ENCODE measurements around the gene ZW10. TPM values are rescaled to one million over a fixed set of nuclear protein-coding genes. Genes with fewer than 3 reads are reported as not detected.
A peak's percentile ranks its signal among the peaks of the same experiment; 100 is the strongest.
"Not testable (repeated sequence)": the region's sequence is repeated elsewhere in the genome, so short reads cannot be mapped to it uniquely, and the experiment has no call there.

Gene ZW10
- total and polyA plus RNA-seq, 5 experiments from 2014 or later = 9.8 to 16.3 (median 14.7) TPM

DNA sequence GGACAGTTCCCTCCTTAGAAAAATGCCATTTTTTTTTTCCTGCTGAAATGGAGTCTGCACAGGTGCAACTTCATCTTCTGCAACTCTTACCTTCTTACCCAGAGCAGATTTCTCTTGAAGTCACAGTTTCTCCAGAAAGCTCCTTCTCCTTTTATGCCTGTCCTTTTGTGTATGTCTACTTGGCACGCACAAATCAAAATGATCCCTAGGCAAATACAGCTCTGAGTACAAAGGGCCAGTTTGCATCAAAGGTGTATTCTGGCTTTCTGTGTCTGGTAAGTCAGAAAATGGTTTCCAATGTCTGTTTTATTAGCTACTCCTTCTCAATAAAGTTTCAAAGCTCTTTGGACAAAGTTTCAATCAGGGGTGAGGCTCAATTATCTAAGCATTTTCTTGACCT lies 8.6 kb upstream of the ZW10 start:
- no peak for ATAC-seq
- no peaks in the 10 kb centered on the region for H3K9me3 Mint-ChIP-seq
- no peak overlapping the region for H3K27ac Mint-ChIP-seq
- peaks cover 3 to 43% (median 10%) of the 10 kb centered on the region in 5 donors for H3K27me3 Mint-ChIP-seq
- POLR2A ChIA-PET = no interaction called here
- peaks cover 0 to 2% (median 0%) of the 10 kb centered on the region in 3 donors for H3K36me3 Mint-ChIP-seq
- no peak for DNase-seq
- H3K4me3 Mint-ChIP-seq = no peak overlapping the region
- H3K4me1 Mint-ChIP-seq = no peaks in the 10 kb centered on the region

DNA sequence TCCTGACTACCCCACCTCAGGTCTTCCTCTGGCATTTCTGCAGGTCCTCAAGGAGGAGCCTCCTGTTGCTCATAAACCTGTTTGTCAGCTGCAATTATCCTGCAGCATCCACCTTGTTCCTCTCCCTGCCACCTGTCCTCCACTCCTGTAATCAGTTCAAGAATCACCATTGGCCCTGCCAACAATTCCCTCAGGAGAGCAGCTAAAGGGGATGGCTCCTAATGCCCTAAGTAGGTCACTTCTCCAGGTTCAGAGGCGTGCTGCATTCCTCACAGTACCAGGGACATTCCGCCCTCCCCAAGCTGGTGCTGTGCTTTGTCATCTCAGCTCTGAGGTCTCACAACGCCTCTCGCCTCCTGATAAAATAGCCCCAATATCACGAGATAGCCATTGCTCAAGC lies 8.2 kb upstream of the ZW10 start:
- H3K36me3 Mint-ChIP-seq = peaks cover 0 to 2% (median 0%) of the 10 kb centered on the region in 3 donors
- peaks cover 3 to 39% (median 10%) of the 10 kb centered on the region in 5 donors for H3K27me3 Mint-ChIP-seq
- DNase-seq (no peak), ATAC-seq (no peak)
- H3K9me3 Mint-ChIP-seq = no peaks in the 10 kb centered on the region
- no peaks in the 10 kb centered on the region for H3K4me1 Mint-ChIP-seq
- no peak overlapping the region for H3K27ac Mint-ChIP-seq
- no peak overlapping the region for H3K4me3 Mint-ChIP-seq
- POLR2A ChIA-PET = no interaction called here

- Mint-ChIP-seq H3K27ac (no peak within 1 kb of the TSS), H3K36me3 (no peaks in the 10 kb centered on the region), H3K4me3 (no peak within 1 kb of the TSS), H3K27me3 (peaks cover 3 to 35% (median 10%) of the 10 kb centered on the region in 5 donors), H3K4me1 (peaks cover 0 to under 1% (median under 1%) of the 10 kb centered on the region in 4 donors), H3K9me3 (no peaks in the 10 kb centered on the region)
- DNase-seq (no peak), ATAC-seq (no peak)
- POLR2A ChIA-PET = no interaction called here
Observed at GRCh38 chr11:113779496-113779895, 6.0 kb upstream of the ZW10 start, which contains the start of gene CLDN25. TSS of gene CLDN25 (plus strand) at chr11:113779796. CDS start at chr11:113779796, 0 bp downstream.

DNA sequence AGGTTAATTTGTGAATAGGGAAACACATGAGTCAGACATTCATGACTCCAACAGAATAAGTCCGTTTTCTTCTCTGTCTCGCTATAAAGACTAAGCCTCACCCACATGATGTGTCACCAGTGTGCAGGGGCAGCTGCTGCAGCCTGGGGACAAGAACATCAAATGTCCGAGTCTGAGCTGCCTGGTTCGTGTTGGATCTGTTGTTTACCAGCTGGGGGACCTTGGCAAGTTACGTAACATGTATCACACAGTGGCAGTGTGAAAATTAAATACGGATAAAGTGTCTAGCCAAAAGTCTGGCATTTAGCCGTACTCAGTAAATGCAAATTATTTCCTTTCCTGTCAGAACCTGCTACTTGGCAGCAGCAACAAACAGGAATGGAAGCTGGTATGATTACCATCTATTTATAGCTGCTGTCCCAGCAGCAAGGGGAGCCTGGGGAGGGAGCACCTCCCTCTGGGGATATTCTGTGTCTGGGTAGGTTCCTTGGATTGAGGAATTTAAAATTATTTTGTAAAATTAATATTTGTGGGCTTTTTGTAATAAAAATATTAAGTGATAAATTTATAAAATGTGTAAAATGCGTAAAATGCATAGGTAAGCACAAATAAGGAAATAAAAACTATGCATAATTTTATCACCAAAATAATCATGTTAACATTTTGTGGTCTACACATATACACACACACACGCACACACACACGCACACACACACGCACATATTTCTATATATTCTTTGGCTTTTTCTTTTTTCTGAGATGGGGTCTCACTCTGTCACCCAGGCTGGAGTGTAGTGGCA lies 4.8 kb upstream of the ZW10 start:
- no peaks in the 10 kb centered on the region for H3K9me3 Mint-ChIP-seq
- ATAC-seq (no peak), DNase-seq (no peak)
- peaks cover 3 to 25% (median 10%) of the 10 kb centered on the region in 5 donors for H3K27me3 Mint-ChIP-seq
- H3K27ac Mint-ChIP-seq = no peak overlapping the region
- H3K4me3 Mint-ChIP-seq = no peak overlapping the region
- H3K36me3 Mint-ChIP-seq = no peaks in the 10 kb centered on the region
- H3K4me1 Mint-ChIP-seq = peaks cover 4 to 9% (median 6%) of the 10 kb centered on the region in 4 donors
- POLR2A ChIA-PET = no interaction called here

GRCh38 chr11:113774174-113774503 lies 647 bp upstream of the ZW10 start:
- Mint-ChIP-seq H3K9me3 (no peaks in the 10 kb centered on the region), H3K27me3 (peaks cover 0 to 7% (median 0%) of the 10 kb centered on the region in 5 donors), H3K4me1 (peaks cover 11 to 28% (median 23%) of the 10 kb centered on the region in 4 donors), H3K27ac (peak overlapping the region in 9 of 10 donors; percentile 88 to 98 (median 96)), H3K36me3 (peaks cover 0 to 2% (median 0%) of the 10 kb centered on the region in 3 donors), H3K4me3 (peak overlapping the region; percentile 90 to 100 (median 98))
- DNase-seq = no peak
- no peak for ATAC-seq
- POLR2A ChIA-PET = no interaction called here

DNA sequence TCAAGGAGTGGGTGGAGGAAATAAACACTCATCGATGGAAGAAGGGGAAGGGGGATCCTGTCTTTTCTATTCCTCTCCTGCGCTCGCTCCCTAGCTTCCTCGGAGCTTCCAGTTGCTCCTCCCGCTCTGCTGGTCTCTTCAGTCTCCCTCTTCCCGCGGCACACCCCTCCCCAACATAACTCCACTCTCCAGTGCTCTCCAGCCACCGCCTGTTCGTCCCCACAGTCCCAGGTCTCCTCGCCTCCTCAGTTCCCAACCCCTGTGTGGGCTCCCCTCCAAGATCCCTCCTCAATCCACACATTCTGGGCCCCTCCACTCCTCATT lies 438 bp downstream of the ZW10 start:
- POLR2A ChIA-PET = interaction anchor here (0.6 kb wide), 1 partner anchor 186 kb away, joined by 3 read pairs; no protein-coding TSS in a partner anchor
- no peak for ATAC-seq
- peaks cover 0 to 4% (median 0%) of the 10 kb centered on the region in 5 donors for H3K27me3 Mint-ChIP-seq
- peak overlapping the region; percentile 43 to 98 (median 96) for H3K27ac Mint-ChIP-seq
- DNase-seq = no peak
- peak overlapping the region; percentile 90 to 100 (median 98) for H3K4me3 Mint-ChIP-seq
- no peaks in the 10 kb centered on the region for H3K9me3 Mint-ChIP-seq
- H3K36me3 Mint-ChIP-seq = peaks cover 0 to 11% (median 4%) of the 10 kb centered on the region in 3 donors
- peaks cover 11 to 35% (median 24%) of the 10 kb centered on the region in 4 donors for H3K4me1 Mint-ChIP-seq

DNA sequence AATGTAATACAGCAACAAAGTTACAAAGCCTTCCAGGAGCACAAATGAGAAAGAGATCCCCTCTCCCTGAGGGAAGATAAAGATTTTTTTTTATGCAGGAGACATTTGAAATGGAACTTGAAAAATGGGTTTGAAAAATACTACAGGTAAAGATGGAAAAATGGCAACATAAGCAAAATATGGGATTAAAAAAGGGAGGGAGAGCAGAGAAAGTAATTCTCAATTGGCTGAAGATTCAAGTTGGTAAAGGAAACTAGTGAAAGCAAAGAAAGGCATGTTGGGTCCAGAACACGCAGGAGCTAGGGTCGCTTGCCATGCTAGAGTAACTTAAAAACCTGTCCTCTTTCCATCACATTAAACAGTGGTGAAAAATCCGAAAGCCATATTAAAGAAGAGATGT lies 1.5 kb downstream of the ZW10 start:
- Mint-ChIP-seq H3K4me1 (peaks cover 19 to 44% (median 31%) of the 10 kb centered on the region in 4 donors), H3K27ac (peak overlapping the region in 6 of 10 donors; percentile 15 to 60 (median 32)), H3K27me3 (no peaks in the 10 kb centered on the region), H3K36me3 (peaks cover 4 to 21% (median 9%) of the 10 kb centered on the region in 3 donors), H3K9me3 (no peaks in the 10 kb centered on the region), H3K4me3 (peak overlapping the region; percentile 62 to 100 (median 98))
- POLR2A ChIA-PET = no interaction called here
- ATAC-seq = no peak
- DNase-seq = no peak

GRCh38 chr11:113764527-113765219 lies 8.8 kb downstream of the ZW10 start:
- Mint-ChIP-seq H3K27ac (peak overlapping the region in 1 of 10 donors; percentile 55), H3K4me1 (peaks cover 14 to 34% (median 21%) of the 10 kb centered on the region in 4 donors), H3K36me3 (peaks cover 8 to 73% (median 25%) of the 10 kb centered on the region in 3 donors), H3K4me3 (no peak overlapping the region), H3K9me3 (no peaks in the 10 kb centered on the region), H3K27me3 (no peaks in the 10 kb centered on the region)
- POLR2A ChIA-PET = no interaction called here
- no peak for DNase-seq
- ATAC-seq = no peak

DNA sequence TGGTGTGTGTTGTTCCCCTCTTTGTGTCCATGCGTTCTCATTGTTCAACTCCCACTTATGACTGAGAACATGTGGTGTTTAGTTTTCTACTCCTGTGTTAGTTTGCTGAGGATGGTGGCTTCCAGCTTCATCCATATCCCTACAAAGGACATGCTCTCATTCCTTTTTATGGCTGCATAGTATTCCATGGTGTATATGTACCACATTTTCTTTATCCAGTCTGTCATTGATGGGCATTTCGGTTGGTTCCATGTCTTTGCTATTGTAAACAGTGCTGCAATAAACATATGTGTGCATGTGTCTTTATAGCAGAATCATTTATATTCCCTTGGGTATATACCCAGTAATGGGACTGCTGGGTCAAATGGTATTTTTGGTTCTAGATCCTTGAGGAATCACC lies 10.5 kb downstream of the ZW10 start:
- H3K9me3 Mint-ChIP-seq, ATAC-seq, H3K4me3 Mint-ChIP-seq, POLR2A ChIA-PET, H3K27ac Mint-ChIP-seq, H3K27me3 Mint-ChIP-seq, DNase-seq: not testable (repeated sequence)
- H3K4me1 Mint-ChIP-seq = peaks cover 14 to 26% (median 21%) of the 10 kb centered on the region in 4 donors
- H3K36me3 Mint-ChIP-seq = peaks cover 8 to 77% (median 28%) of the 10 kb centered on the region in 3 donors

- POLR2A ChIA-PET = no interaction called here
- peaks cover 7 to 12% (median 9%) of the 10 kb centered on the region in 4 donors for H3K4me1 Mint-ChIP-seq
- no peak for ATAC-seq
- no peak for DNase-seq
- H3K27me3 Mint-ChIP-seq = no peaks in the 10 kb centered on the region
- H3K4me3 Mint-ChIP-seq = no peak overlapping the region
- peaks cover 4 to 84% (median 26%) of the 10 kb centered on the region in 3 donors for H3K36me3 Mint-ChIP-seq
- H3K9me3 Mint-ChIP-seq = no peaks in the 10 kb centered on the region
- no peak overlapping the region for H3K27ac Mint-ChIP-seq
Observed at GRCh38 chr11:113760241-113760640, 13.3 kb downstream of the ZW10 start.

- no peaks in the 10 kb centered on the region for H3K9me3 Mint-ChIP-seq
- H3K27me3 Mint-ChIP-seq = no peaks in the 10 kb centered on the region
- no peak overlapping the region for H3K4me3 Mint-ChIP-seq
- ATAC-seq (no peak), DNase-seq (no peak)
- H3K36me3 Mint-ChIP-seq = peaks cover 0 to 67% (median 17%) of the 10 kb centered on the region in 3 donors
- POLR2A ChIA-PET = no interaction called here
- H3K27ac Mint-ChIP-seq = no peak overlapping the region
- peaks cover 0 to 1% (median 0%) of the 10 kb centered on the region in 4 donors for H3K4me1 Mint-ChIP-seq
Observed at GRCh38 chr11:113752932-113753331, 20.6 kb downstream of the ZW10 start.

GRCh38 chr11:113736323-113736722 lies 37.2 kb downstream of the ZW10 start:
- peaks cover 5 to 88% (median 48%) of the 10 kb centered on the region in 3 donors for H3K36me3 Mint-ChIP-seq

GRCh38 chr11:113732092-113732491 lies 41.4 kb downstream of the ZW10 start:
- ATAC-seq (no peak), DNase-seq (no peak)
- Mint-ChIP-seq H3K36me3 (peaks cover 0 to 54% (median 25%) of the 10 kb centered on the region in 3 donors), H3K27ac (no peak overlapping the region), H3K4me1 (no peaks in the 10 kb centered on the region), H3K27me3 (no peaks in the 10 kb centered on the region), H3K9me3 (no peaks in the 10 kb centered on the region), H3K4me3 (no peak overlapping the region)
- POLR2A ChIA-PET = no interaction called here

More at GRCh38 chr11:113736323-113736722, 37.2 kb downstream of the ZW10 start:
- Mint-ChIP-seq H3K4me1 (no peaks in the 10 kb centered on the region), H3K27ac (no peak overlapping the region), H3K4me3 (peak overlapping the region in 1 of 10 donors; percentile 11), H3K9me3 (no peaks in the 10 kb centered on the region), H3K27me3 (no peaks in the 10 kb centered on the region)
- POLR2A ChIA-PET = no interaction called here
- DNase-seq = no peak
- ATAC-seq = no peak
